Activated CD4-positive, alpha-beta memory T cell treated with anti-CD3 and anti-CD28 coated beads, Interleukin-2, amount 10 ng/mL, durations not matched to agents 7 days and 5 days (primary cell): Measurements from ENCODE around the gene ZSCAN10. TPM values are rescaled to one million over a fixed set of nuclear protein-coding genes. Genes with fewer than 3 reads are reported as not detected.

Experiments
- CTCF ChIA-PET: fragments of 350-600 bp; sonication (Branson Sonifier 250); formaldehyde crosslinking; loops from one replicate; lab custom pipeline; 2021; ENCODE audit warnings: antibody characterized with exemption, inconsistent platforms; lab: Charles Lee
- POLR2A ChIA-PET: fragments of 350-600 bp; sonication (Branson Sonifier 250); formaldehyde crosslinking; loops from one replicate; lab custom pipeline; 2021; ENCODE audit warnings: antibody characterized with exemption; lab: Charles Lee
- DNase-seq: peaks from one replicate; pipeline ENCODE4 v3.0.0-alpha.2; 2020
- H3K27ac Mint-ChIP-seq: one replicate; pipeline ENCODE4 v1.8.0; 2021; ENCODE audit warnings: mild to moderate bottlenecking, mixed read lengths
- H3K27me3 Mint-ChIP-seq: one replicate; pipeline ENCODE4 v1.8.0; 2021; ENCODE audit warnings: mixed read lengths
- H3K36me3 Mint-ChIP-seq: one replicate; pipeline ENCODE4 v1.8.0; 2021; ENCODE audit warnings: low read depth, mixed read lengths
- H3K4me1 Mint-ChIP-seq: one replicate; pipeline ENCODE4 v1.8.0; 2021; ENCODE audit warnings: mixed read lengths
- H3K4me3 Mint-ChIP-seq: one replicate; pipeline ENCODE4 v1.8.0; 2021; ENCODE audit warnings: mild to moderate bottlenecking, mixed read lengths
- H3K9me3 Mint-ChIP-seq: one replicate; pipeline ENCODE4 v1.8.0; 2021; ENCODE audit warnings: mixed read lengths
- total RNA-seq, 2 experiments: library from RNA; stranded (reverse); gene quantifications; one replicate each; pipeline ENCODE4 v1.2.3, GENCODE V29; 2021

The ZSCAN10 gene
- total RNA-seq, 2 experiments from 2014 or later, result 0.15 TPM; not detected in 1

DNA sequence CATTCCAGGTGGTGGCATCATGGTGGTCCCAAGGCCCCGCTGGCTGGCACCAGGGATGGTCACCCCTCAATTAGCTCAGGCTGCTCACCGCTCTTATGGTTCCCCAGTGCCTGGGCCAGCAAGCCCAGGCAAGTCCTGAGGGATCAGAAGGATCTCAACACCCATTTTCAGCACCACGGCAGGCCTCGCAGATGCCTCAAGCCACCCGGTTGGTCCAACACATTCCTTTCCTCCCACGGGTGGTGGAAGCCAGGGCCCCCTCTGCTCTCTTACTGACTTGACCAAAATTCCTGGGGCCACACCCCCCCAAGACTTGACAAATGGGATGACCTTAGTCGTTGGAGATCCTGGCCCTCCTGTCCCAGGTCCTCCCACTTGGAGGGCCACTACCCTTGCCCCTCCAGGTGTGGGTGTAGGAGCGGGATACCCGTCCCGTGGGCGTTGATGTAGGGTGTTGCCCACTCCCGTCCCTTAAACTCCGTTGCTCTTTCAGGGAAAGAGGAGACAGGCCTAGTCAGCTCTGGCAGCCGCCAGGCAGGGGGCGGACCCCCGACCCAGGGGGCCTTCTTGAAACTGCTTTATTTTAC lies 19.2 kb upstream of the ZSCAN10 start:
- H3K9me3 Mint-ChIP-seq, result no peaks in the 10 kb centered on the region
- H3K36me3 Mint-ChIP-seq, result no peaks in the 10 kb centered on the region
- H3K27me3 Mint-ChIP-seq, result peaks cover 12% of the 10 kb centered on the region
- peaks cover 6% of the 10 kb centered on the region for H3K4me1 Mint-ChIP-seq
- H3K4me3 Mint-ChIP-seq, result no peak overlapping the region
- DNase-seq, result no peak
- no peak overlapping the region for H3K27ac Mint-ChIP-seq
- ChIA-PET CTCF (interaction anchor here (1.1 to 2.1 kb wide), 5 partner anchors 10 to 87 kb away, joined by 3 to 14 read pairs (median 5); partner anchors contain the start of gene ZNF213), POLR2A (interaction anchor here (1.8 kb wide), 1 partner anchor 16 kb away, joined by 4 read pairs; the partner anchor contains the start of gene ZNF213)

DNA sequence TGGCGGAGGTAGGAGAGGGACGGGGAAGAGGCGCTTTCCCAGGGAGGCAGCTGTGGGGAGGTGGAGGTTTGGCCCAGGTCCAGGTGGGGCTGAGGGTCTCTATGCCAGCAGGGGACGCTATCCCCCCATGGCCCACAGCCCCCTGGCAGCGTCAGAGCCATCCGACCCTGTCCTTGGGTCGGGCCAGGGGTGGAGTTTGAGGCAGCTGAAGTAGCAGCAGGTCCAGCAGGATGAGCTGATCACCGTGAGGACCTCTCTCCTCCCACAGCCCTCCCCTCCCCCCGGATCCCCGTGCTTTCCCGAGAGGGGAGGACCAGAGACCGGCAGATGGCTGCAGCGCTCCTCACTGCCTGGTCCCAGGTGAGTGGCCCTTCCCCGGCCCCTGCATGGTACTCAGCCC lies 16.5 kb upstream of the ZSCAN10 start:
- CTCF ChIA-PET, result interaction anchor here (0.8 to 1.6 kb wide), 2 partner anchors 14 to 19 kb away, joined by 3 to 4 read pairs; partner anchors contain the start of gene ZNF213
- no peak for DNase-seq
- Mint-ChIP-seq H3K27ac (no peak overlapping the region), H3K4me3 (no peak overlapping the region), H3K36me3 (no peaks in the 10 kb centered on the region), H3K4me1 (no peaks in the 10 kb centered on the region), H3K27me3 (peaks cover 22% of the 10 kb centered on the region), H3K9me3 (no peaks in the 10 kb centered on the region)
- POLR2A ChIA-PET, result interaction anchor here (1.0 to 1.5 kb wide), 2 partner anchors 10 to 14 kb away, joined by 3 to 5 read pairs; no protein-coding TSS in a partner anchor

DNA sequence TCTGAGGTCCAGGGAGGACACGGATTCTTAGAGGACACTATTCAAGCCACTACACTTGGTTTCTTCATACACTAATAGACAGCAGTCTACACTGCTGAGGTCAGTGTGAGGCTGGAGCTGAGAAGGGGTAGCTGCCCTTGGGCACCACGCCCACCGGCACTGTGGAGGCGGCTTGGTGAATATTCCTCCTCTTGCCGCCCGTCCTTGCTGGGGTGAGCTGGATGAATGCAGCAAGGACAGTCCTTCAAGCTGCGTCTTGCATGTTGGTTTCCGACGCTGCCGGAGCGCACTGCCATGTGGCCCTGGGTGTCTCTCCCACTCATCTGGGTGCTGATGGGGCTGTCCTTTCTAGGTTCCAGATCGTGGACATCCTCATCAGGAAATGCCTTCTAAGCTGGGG lies 15.9 kb upstream of the ZSCAN10 start:
- Mint-ChIP-seq H3K9me3 (no peaks in the 10 kb centered on the region), H3K4me1 (no peaks in the 10 kb centered on the region), H3K27ac (no peak overlapping the region), H3K4me3 (no peak overlapping the region), H3K36me3 (no peaks in the 10 kb centered on the region), H3K27me3 (peaks cover 25% of the 10 kb centered on the region)
- CTCF ChIA-PET, result interaction anchor here (0.8 to 2.0 kb wide), 3 partner anchors 13 to 20 kb away, joined by 3 to 7 read pairs (median 4); partner anchors contain the start of gene ZNF213
- DNase-seq, result no peak
- POLR2A ChIA-PET, result interaction anchor here (1.0 to 1.5 kb wide), 2 partner anchors 10 to 14 kb away, joined by 3 to 5 read pairs; no protein-coding TSS in a partner anchor

DNA sequence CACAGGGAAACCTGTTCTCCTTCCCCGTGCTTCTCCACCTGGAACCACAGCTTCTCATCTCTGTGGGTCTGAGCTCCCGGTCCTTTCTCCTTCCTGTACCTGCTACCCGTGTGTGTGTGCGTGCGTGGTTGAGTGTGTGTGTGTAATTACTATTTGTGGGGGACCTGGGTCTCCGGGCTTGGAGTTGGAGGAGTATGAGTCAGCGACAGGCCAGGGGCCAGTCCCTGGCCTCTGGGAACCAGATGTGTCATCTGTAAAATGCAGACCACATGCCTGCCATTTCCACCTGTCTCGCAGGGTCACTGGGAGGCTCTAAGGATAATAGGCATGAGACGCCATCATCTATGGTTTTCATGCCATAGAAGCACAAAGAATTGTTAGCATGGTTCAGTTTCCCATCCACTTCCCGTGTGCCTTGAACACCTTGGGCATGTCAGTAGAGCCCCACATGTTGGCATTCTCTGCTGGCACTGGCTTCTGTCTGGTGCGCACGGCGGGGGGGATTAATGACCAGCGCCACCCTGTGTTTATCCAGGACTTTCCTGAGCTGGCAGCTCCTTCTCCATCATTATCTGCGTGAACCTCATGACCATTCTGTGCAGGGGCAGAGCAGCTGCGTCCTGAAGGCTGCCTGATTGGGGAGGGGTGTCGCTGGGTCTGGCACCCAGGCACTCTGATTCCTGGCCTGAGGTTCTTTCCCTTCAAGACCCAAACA lies 14.8 kb upstream of the ZSCAN10 start:
- Mint-ChIP-seq H3K4me3 (no peak overlapping the region), H3K27ac (no peak overlapping the region), H3K36me3 (no peaks in the 10 kb centered on the region), H3K4me1 (peaks cover 2% of the 10 kb centered on the region), H3K27me3 (peaks cover 27% of the 10 kb centered on the region), H3K9me3 (no peaks in the 10 kb centered on the region)
- ChIA-PET CTCF (interaction anchor here (2.0 to 3.4 kb wide), 2 partner anchors 12 to 15 kb away, joined by 7 to 12 read pairs; no protein-coding TSS in a partner anchor), POLR2A (interaction anchor here (1.5 kb wide), 1 partner anchor 15 kb away, joined by 5 read pairs; no protein-coding TSS in a partner anchor)
- no peak for DNase-seq

DNA sequence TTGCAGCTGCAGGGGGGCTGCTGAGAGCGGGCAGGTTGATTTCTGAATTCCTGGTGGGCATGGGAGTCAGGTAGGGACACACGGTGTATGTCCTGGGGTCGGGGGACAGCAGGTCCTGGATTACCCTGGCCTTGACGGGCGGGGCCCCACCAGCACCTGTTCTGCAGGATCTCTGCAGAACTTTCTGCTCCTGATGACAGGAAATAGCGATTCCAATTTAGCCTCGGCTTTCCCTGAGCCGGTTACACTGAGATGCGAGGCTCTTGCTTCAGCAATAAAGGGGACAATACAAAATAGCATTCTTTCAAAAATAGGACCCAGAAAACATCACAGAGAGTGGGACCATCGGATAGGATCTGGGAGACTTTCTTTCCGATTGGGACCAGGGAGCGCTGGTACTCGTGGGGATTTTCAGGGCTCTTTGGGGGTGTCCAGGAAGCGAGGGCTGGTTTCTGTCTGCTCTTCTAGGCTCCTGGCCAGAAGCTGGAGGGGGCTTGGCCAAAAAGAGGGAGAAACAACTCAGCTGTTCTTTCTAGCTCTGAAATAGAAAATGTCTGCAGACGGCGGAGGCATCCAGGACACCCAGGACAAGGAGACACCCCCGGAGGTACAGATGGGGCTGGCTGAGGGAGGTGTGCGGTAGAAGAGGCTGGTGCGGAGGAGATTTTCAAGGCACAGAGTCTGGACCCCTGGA lies 13.9 kb upstream of the ZSCAN10 start:
- POLR2A ChIA-PET, result no interaction called here

DNA sequence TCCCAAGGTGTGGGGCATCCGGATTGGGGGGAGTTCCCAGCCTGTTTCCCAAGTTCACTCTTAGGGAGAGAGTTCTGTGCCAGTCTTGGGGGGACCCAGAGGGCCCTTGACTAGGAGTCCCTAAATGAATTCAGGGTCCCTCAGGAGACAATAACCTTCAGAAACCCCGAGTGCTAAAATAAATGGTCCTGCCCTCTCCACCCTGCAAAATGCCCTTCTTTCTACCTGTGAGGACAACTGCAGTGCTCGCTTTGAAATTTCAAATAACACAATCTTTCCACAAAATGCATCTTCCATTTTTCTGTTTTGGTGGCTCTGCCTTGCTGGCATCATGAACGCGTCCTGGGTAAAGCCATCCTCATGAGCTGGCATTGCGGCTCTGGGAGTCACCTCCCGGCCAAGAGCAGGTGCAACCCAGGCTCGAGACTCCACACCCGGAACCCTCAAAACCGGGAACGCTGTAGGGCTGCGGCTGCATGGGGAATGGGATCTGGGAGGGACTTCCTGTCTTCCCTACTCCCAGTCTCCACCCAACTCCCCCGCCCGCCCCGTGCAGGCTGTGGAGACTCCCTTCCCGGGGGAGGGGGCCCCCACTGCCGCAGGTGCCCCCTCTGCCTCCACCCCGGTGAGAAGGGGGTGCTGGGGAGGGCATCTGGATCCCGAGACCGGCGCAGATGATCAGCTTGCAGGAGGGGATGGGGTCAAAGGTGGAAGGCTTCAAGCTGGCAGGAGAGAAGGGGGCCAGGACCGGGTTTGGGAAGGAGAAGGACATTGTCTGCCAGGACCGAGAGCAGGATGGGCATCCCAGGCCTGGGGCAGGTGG lies 13.2 kb upstream of the ZSCAN10 start, which contains the start of gene ZNF205:
Gene ZNF205 (plus strand): TSS at position 529 of the 823 bp plus-strand sequence. CDS start 845 bp downstream, outside the sequence.
- DNase-seq, result no peak
- peaks cover 27% of the 10 kb centered on the region for H3K27me3 Mint-ChIP-seq
- H3K9me3 Mint-ChIP-seq, result no peaks in the 10 kb centered on the region

More for the DNA sequence above, 13.9 kb upstream of the ZSCAN10 start:
- peaks cover 27% of the 10 kb centered on the region for H3K27me3 Mint-ChIP-seq
- H3K9me3 Mint-ChIP-seq, result no peaks in the 10 kb centered on the region
- CTCF ChIA-PET, result interaction anchor here (2.0 to 3.4 kb wide), 2 partner anchors 12 to 16 kb away, joined by 7 to 12 read pairs; no protein-coding TSS in a partner anchor
- no peak overlapping the region for H3K4me3 Mint-ChIP-seq
- no peaks in the 10 kb centered on the region for H3K36me3 Mint-ChIP-seq
- H3K4me1 Mint-ChIP-seq, result peaks cover 2% of the 10 kb centered on the region
- no peak overlapping the region for H3K27ac Mint-ChIP-seq
- no peak for DNase-seq

DNA sequence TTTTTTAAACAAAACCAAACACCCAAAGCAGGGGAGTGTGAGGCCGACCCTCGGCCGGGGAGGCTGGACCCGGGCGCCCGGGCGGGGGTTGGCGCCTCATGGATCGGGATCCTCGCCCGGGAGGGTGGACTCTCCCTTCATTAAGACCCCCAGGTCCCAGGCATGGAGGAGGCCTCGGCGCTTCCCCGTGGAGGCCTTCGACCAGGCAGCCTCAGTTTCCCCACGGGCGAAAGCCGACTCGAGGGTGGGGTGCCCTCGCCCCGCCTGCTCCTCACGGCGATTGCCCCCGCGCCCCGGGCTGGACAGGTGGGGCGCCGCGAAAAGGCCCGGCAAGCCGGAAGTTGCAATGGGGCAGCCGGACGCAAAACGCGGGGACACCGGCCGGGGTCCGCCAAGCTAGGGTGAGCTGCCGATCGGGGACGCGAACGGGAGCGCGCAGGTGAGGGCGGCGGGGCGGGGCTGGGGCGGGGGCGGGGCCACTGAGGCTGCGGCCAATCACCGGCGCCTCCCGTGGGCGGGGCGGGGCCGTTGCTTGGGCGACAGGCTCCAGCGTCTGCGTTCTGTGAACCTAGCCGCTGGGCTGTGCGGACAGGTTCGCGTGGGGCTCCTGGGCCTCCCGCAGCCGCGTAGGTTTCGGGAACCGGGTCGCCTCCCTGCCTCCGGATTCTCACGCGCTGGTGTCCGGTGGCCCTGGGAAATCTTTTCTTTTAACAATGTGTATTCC lies 7.3 kb upstream of the ZSCAN10 start:
- POLR2A ChIA-PET, result interaction anchor here (0.5 to 1.7 kb wide), 8 partner anchors 8 to 41 kb away, joined by 3 to 12 read pairs (median 5); partner anchors contain the start of gene IL32
- no peaks in the 10 kb centered on the region for H3K9me3 Mint-ChIP-seq

More for the DNA sequence above, 13.2 kb upstream of the ZSCAN10 start, which contains the start of gene ZNF205:
- H3K4me3 Mint-ChIP-seq, result no peak within 1 kb of the TSS
- H3K36me3 Mint-ChIP-seq, result no peaks in the 10 kb centered on the region
- no peak within 1 kb of the TSS for H3K27ac Mint-ChIP-seq
- ChIA-PET POLR2A (no interaction called here), CTCF (interaction anchor here (0.9 to 3.4 kb wide), 2 partner anchors 17 to 84 kb away, joined by 3 to 12 read pairs; no protein-coding TSS in a partner anchor)
- H3K4me1 Mint-ChIP-seq, result peaks cover 4% of the 10 kb centered on the region

DNA sequence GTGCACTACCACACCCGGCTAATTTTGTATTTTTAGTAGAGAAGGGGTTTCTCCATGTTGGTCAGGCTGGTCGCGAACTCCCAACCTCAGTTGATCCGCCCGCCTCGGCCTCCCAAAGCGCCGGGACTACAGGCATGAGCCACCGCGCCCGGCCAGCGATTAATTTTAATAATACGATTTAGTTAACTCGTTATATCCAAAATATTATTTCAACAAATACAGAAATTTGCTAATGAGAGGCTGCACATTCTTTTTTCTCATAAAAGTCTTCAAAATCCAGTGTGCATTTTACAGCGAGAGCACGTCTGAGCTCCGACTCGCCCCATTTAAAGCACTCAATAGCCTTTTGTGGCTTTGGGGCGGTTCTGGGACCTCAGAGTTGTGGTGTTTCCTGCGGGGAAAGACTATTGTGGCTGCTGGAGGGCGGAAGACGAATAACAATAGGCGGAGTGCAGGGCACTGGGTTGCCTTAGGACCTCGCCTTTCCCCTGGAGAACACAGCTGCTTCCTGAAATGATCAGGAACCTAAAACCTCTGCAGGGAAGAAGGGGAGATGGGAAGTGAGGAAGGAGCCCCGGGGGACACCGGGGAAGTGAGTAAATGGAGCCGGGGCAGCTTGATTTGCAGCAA lies 2.9 kb upstream of the ZSCAN10 start:
- no peaks in the 10 kb centered on the region for H3K9me3 Mint-ChIP-seq
- peak; percentile 63 for DNase-seq
- POLR2A ChIA-PET, result interaction anchor here (0.9 to 8.8 kb wide), 12 partner anchors 15 to 81 kb away, joined by 3 to 84 read pairs (median 5); partner anchors contain the start of genes IL32 and ZNF213
- H3K36me3 Mint-ChIP-seq, result no peaks in the 10 kb centered on the region
- no peaks in the 10 kb centered on the region for H3K27me3 Mint-ChIP-seq
- CTCF ChIA-PET, result interaction anchor here (0.7 to 12.1 kb wide), 11 partner anchors 12 to 182 kb away, joined by 3 to 254 read pairs (median 7); partner anchors contain the start of gene ZNF213
- peaks cover 66% of the 10 kb centered on the region for H3K4me1 Mint-ChIP-seq
- peak overlapping the region; percentile 94 for H3K27ac Mint-ChIP-seq
- H3K4me3 Mint-ChIP-seq, result peak overlapping the region; percentile 79

More for the DNA sequence above, 7.3 kb upstream of the ZSCAN10 start:
- Mint-ChIP-seq H3K4me1 (peaks cover 42% of the 10 kb centered on the region), H3K27ac (peak overlapping the region; percentile 81), H3K4me3 (peak overlapping the region; percentile 76), H3K27me3 (peaks cover 5% of the 10 kb centered on the region), H3K36me3 (no peaks in the 10 kb centered on the region)
- CTCF ChIA-PET, result interaction anchor here (0.7 to 3.3 kb wide), 7 partner anchors 8 to 78 kb away, joined by 3 to 28 read pairs (median 4); partner anchors contain the start of gene ZNF213
- peak; percentile 92 for DNase-seq

DNA sequence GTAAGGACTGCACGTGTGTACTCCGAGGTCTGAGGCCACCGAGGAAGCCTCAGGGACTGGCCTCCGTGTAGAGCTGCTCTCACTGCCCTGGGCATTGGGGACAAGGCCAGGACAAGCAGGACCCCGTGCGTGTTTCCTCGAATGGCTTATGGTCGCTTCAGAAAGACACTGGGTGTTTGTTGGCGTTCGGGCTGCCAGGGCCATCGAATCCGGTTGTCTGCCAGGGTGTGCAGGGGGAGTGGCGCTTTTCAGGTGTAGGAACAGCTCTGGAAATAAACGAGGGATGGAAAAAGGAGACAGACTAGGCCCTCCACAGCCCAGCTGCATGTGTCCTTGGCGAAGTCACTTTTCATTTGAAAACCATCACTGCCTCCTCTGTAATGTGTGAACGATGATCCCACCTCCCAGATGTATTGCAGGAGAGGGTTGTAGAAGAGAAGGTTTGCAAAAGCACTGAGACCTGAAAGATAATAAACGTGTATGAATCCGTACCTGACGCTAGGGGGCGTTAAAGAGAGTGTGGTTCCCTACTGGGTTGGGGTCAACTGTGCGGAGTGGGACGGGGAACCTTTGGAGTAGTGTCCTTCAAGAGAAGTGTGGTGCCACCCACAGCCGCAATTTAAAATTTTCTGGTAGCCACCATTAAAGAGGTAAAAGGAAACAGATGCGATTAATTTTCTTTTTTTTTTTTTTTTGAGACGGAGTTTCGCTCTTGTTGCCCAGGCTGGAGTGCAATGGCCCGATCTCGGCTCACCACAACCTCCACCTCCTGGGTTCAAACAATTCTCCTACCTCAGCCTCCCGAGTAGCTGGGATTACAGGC lies 2.1 kb upstream of the ZSCAN10 start:
- Mint-ChIP-seq H3K36me3 (no peaks in the 10 kb centered on the region), H3K9me3 (no peaks in the 10 kb centered on the region), H3K27ac (peak overlapping the region; percentile 94), H3K4me1 (peaks cover 67% of the 10 kb centered on the region), H3K27me3 (no peaks in the 10 kb centered on the region), H3K4me3 (peak overlapping the region; percentile 79)
- ChIA-PET POLR2A (interaction anchor here (0.6 to 8.8 kb wide), 15 partner anchors 16 to 403 kb away, joined by 3 to 84 read pairs (median 6); partner anchors contain the start of genes IL32 and ZNF213), CTCF (interaction anchor here (0.7 to 12.1 kb wide), 14 partner anchors 10 to 181 kb away, joined by 3 to 254 read pairs (median 6); partner anchors contain the start of genes IL32 and ZNF213)
- peak; percentile 70 for DNase-seq
